HCT116 (cell line): ENCODE results near the gene CCN5.

Experiments used
- CEBPB ChIP-seq: IDR thresholded peaks from 2 replicates; pipeline ENCODE4 v1.6.1; 2012; ENCODE audit warnings: low read depth
- CTCF ChIP-seq, 3 experiments: fragments of 200-600 bp in 1 of 3; sonication (generic) in 1 of 3; IDR thresholded peaks in 2 of 3; conservative IDR thresholded peaks in 1 of 3; 2 replicates each; pipeline ENCODE4 v1.5.1; 2012 to 2017; ENCODE audit warnings: low read depth in 2 of 3, low read length in 2 of 3, antibody characterized with exemption in 1 of 3, borderline replicate concordance in 1 of 3, control low read depth in 1 of 3, mild to moderate bottlenecking in 1 of 3, mixed read lengths in 1 of 3, mixed run types in 1 of 3, moderate library complexity in 1 of 3; ENCODE audit not compliant: insufficient read depth in 1 of 3
- EZH2 ChIP-seq: fragments of 200-600 bp; sonication (generic); IDR thresholded peaks from 2 replicates; pipeline ENCODE4 v1.6.1; 2017; ENCODE audit warnings: antibody characterized with exemption, mixed run types
- POLR2A ChIP-seq: IDR thresholded peaks from 2 replicates; pipeline ENCODE4 v1.7.0; 2011; ENCODE audit warnings: borderline replicate concordance; ENCODE audit not compliant: insufficient read depth, insufficient read length; ENCODE audit errors: extremely low read depth
- POLR2AphosphoS5 ChIP-seq: IDR thresholded peaks from 2 replicates; pipeline ENCODE4 v1.6.1; 2011; ENCODE audit warnings: mild to moderate bottlenecking, low read depth, low read length, moderate library complexity
- RAD21 ChIP-seq: IDR thresholded peaks from 2 replicates; pipeline ENCODE4 v1.6.1; 2012; ENCODE audit warnings: low read depth, mild to moderate bottlenecking
- SRF ChIP-seq: IDR thresholded peaks from 2 replicates; pipeline ENCODE4 v1.6.1; 2012; ENCODE audit warnings: low read depth
- ZFX ChIP-seq: fragments of 450-650 bp; IDR thresholded peaks from 2 replicates; pipeline ENCODE4 v1.6.1; 2017
- TF ChIP-seq, protein P1 (sequence below): IDR thresholded peaks from 2 replicates; pipeline ENCODE4 v1.6.1; 2011; ENCODE audit warnings: mild to moderate bottlenecking, low read length, moderate library complexity; ENCODE audit not compliant: insufficient replicate concordance; ENCODE audit errors: extremely low read depth
- TF ChIP-seq, protein P2 (sequence below): IDR thresholded peaks from 2 replicates; pipeline ENCODE4 v1.6.1; 2012

- TF ChIP-seq EZH2 (no peak), RAD21 (no peak), CTCF (IDR thresholded peaks at IDR 0.05 in 2 of 3, conservative IDR thresholded peaks at IDR 0.05 in 1 of 3; ENCODE audit: borderline replicate concordance in 1 of 3, insufficient read depth in 1 of 3, low read depth in 2 of 3, low read length in 2 of 3) (no peak), POLR2A (no peak), POLR2AphosphoS5 (no peak), CEBPB (no peak), SRF (no peak), ZFX (no peak)
- TF ChIP-seq, protein P1, sequence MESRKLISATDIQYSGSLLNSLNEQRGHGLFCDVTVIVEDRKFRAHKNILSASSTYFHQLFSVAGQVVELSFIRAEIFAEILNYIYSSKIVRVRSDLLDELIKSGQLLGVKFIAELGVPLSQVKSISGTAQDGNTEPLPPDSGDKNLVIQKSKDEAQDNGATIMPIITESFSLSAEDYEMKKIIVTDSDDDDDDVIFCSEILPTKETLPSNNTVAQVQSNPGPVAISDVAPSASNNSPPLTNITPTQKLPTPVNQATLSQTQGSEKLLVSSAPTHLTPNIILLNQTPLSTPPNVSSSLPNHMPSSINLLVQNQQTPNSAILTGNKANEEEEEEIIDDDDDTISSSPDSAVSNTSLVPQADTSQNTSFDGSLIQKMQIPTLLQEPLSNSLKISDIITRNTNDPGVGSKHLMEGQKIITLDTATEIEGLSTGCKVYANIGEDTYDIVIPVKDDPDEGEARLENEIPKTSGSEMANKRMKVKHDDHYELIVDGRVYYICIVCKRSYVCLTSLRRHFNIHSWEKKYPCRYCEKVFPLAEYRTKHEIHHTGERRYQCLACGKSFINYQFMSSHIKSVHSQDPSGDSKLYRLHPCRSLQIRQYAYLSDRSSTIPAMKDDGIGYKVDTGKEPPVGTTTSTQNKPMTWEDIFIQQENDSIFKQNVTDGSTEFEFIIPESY: no peak
- TF ChIP-seq, protein P2, sequence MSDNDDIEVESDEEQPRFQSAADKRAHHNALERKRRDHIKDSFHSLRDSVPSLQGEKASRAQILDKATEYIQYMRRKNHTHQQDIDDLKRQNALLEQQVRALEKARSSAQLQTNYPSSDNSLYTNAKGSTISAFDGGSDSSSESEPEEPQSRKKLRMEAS: no peak
Observed at GRCh38 chr20:44732327-44732726, 17.2 kb downstream of the CCN5 start.
